COLO829 (cell line): ENCODE measurements around the gene ZSCAN4.

Experiments
- DNase-seq: peaks from one replicate; pipeline ENCODE4 v3.0.0; 2012; ENCODE audit warnings: low spot score

Gene ZSCAN4

DNA sequence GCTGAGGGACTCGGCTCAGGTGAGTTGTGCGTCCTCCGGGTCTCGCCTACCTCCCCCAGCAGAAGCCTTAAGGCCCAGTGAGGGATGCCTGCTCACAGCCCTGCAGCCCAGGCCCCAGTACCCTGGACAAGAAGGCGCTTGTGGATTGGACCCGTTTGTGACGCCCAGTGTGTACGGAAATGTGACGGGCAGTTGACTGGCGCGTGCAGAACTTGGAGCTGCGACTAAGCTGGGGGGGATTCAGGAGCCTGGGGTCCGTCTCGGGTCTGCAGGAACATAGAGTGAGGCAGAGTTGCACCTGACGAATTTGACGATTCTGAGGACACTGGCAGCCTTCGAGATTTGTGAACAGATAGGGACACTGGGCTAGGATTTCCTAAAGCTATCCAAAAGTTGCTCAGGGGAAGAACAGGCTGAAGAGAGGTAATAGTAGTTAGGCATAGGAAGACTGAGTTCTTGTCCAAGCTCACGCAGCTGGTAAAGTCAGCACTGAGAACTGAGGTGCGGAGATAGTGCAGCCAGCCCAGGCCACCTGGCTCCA lies 13.6 kb downstream of the ZSCAN4 start:
- DNase-seq = no peak

DNA sequence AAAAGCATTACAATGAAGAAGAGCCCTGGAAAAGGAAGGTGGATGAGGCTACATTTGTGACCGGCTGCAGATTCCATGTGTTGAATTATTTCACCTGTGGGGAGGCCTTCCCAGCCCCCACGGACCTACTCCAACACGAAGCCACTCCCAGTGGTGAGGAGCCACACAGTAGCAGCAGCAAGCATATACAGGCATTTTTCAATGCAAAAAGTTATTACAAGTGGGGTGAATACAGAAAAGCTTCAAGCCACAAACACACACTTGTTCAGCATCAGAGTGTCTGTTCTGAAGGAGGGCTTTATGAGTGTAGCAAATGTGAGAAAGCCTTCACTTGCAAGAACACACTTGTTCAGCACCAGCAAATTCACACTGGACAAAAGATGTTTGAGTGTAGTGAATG lies 18.0 kb downstream of the ZSCAN4 start:
- no peak for DNase-seq

DNA sequence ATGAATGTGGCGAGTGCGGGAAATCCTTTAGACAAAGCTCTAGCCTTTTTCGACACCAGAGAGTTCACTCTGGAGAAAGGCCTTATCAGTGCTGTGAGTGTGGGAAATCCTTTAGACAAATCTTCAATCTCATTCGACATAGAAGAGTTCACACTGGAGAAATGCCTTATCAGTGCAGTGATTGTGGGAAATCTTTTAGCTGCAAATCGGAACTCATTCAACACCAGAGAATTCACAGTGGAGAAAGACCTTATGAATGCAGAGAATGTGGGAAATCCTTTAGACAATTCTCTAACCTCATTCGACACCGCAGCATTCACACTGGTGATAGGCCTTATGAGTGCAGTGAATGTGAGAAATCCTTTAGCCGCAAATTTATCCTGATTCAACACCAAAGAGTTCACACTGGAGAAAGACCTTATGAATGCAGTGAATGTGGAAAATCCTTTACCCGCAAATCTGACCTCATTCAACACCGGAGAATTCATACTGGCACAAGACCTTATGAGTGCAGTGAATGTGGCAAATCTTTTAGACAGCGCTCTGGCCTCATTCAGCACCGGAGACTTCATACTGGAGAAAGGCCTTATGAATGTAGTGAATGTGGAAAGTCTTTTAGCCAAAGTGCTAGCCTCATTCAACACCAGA lies 18.8 kb downstream of the ZSCAN4 start:
- no peak for DNase-seq

DNA sequence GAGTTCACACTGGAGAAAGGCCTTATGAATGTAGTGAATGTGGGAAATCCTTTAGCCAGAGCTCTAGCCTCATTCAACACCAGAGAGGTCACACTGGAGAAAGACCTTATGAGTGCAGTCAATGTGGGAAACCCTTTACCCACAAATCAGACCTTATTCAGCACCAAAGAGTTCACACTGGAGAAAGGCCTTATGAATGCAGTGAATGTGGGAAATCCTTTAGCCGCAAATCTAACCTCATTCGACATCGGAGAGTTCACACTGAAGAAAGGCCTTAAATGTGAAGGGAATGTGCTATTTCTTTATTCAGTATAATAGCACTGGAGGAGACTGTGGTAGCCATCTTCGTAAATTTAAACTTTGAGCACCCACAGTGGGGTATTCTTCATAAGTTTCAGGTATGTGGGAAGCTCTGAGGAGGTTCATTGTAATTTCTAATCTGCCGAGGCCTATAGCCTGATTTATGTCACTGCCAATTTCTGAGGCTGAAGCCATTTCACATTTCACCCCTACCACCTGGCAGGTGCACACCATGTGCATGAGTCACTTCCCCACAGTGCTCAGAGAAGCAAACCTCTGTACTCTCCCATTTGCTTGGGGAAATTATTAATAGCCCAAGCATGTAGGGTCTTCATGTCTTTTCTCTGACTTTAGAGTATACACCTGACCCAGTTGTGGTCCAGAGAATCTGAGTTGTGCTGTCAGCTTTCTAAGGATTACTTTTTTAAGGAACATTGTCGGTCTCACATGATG lies 19.5 kb downstream of the ZSCAN4 start:
- DNase-seq = no peak

DNA sequence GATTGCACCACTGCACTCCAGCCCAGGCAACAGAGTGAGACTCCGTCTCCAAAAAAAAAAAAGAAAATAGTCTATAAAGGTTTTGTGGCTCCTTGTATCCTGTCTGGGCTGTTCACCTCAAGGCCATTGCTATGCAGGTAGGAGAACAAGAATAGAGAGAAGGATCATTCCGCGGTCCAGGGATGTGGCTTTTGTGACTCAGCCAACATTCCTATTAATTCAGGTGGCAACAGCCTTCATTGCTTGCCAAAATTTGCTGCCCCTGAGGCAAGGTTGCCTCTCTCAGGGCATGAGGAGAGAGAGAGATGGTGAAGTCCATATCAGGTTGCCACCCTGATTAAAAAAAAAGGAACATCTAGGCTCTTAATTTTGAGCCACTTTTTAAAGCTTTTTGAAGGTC lies 21.0 kb downstream of the ZSCAN4 start:
- no peak for DNase-seq

DNA sequence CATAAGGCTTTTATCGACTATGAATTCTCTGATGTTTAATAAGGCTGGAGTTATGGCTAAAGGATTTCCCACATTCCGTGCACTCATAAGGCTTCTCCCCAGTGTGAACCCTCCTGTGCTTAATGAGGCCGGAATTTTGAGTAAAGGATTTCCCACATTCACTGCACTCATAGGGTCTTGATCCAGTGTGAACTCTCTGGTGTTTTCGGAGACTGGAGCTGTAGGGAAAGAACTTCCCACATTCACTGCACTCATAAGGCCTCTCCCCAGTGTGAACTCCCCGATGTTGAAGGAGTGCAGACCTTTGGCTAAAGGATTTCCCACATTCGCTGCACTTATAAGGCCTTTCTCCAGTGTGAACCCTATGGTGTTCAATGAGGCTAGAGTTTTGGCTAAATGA lies 32.9 kb downstream of the ZSCAN4 start:
- DNase-seq = no peak

DNA sequence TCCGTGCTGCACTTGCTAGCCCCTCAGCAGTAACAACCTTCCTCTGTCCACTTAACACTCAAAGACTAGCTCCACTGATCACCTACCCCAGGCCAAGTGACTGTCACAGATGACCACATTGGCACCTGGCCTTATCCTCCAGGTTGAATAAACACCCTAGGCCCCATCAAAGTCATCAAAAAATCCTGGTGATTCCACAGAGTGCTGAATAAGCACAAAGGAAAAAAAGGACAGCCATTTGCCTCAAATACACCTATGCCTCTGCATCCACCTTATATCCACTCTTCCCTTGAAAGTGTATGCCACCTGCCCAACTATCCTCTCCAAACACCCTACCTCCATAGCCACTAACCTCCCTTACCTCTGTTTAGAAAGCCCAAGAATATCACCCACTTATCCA lies 37.6 kb downstream of the ZSCAN4 start:
- DNase-seq = no peak

DNA sequence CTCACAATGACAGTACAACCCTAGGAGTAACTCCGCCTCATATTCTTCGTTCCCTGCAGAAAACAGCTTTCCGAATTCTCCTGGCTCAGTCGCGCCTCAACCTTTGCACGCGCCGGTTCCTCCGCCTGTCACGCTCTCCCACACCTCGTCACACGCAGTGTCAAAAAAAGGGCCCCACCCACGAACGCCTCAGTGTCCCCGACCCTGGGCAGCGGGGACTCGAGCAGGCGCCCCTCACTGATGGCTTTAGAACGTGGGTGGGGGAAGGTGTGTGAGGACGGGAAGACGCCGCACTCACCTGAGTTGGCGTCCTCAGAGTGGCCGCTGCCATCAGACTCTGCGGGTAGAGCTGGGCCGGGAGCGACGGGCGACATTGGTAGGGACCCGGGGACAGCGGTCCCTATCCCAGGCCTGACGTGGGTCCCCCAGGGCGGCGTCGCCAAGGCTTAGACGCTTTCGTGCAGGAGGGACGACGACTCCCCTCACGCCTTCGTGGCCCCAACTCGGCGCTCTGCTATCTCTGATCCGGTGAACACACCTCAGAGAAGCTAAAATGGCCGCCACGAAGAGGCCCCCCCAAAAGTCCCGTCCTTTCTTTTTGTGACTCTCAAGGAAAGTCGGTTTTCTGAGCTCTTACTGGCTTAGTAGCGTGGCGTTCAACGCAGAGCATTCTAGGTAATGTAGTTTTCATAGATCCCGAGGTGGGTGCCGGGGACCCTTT lies 40.1 kb downstream of the ZSCAN4 start, which contains the start of gene ZNF154:
ZNF154 (minus strand) TSS at position 564 of the 721 bp plus-strand sequence; CDS start at position 331, 233 bp downstream.
- DNase-seq = no peak

DNA sequence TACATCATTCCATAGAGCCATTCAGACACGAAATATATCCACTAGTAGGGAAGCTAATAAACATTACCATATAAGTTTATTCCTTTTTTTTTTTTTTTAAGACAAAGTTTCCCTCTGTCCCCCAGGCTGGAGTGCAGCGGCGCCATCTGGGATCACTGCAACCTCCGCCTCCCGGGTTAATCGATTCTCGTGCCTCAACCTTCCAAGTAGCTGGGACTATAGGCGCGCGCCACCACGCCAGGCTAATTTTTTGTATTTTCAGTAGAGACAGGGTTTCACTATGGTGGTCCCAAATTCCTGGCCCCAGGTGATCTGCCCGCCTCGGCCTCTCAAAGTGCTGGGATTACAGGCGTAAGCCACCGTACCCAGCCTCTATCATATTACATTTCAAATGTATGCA lies 40.9 kb downstream of the ZSCAN4 start:
- no peak for DNase-seq

DNA sequence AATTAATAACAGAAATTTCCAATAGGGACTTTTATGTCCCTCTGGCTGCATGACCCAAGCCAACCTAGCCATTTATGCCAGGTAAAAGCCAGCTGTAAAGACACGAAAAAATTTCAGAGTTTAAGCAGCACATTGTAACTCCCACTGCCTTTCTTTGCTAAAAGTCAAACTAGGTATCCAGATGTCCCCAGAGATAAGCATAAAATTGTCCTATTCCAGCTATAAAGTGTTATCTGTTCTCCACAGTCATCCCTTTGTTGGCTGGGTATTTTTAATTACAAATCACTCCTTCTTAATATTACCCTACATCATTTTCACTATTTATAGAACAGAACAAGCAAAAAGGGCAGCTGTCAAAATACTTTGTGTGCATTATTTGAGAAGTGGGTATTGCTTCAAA lies 43.5 kb downstream of the ZSCAN4 start:
- no peak for DNase-seq

DNA sequence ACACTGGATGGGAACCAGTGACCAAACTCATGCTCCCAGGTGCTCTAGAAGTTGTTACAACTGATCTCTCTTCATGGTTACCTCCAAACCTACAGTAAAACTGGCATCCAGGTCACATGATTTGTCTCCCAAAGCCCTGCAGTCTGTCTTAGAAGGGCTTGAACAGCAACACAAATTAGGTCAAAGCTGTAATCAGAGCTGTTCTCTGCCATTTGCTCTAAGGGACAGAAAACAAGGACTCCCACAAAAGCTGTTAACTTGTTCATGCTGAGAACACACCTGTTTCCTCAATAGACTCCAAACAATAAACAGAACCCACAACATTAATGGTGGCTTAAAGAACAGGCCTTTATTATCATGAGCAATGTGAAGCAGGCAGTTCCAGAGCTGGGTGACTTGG lies 50.7 kb downstream of the ZSCAN4 start:
- DNase-seq = no peak

DNA sequence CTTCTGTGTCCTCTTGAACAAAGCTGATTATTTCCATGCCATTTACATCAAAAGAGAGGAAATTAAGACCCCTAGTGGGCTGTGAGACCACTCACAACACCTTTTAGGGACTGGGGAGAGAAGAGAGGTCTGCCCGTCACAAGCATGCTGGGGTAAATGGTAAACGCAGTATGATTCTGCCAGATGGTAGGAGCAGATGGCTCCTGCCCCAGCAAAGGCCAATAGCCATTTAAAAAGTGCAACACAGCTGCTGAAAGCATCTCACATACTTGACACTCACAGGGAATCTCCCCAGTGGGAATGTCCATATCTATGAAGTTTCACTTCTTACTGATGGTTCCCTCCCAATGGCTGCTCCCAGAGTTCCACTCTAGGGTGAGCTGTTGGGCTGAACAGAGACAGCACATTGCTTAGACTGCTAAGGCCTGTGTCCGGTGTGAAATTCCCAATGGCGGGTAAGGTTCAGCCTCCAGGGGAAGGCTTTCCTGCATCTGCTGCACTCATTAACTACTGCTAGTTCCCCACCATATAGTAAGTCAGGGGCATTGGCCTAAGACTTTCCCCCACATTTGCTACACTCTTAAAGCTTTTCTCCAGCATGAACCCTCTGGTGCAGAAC lies 51.3 kb downstream of the ZSCAN4 start:
- DNase-seq = no peak

DNA sequence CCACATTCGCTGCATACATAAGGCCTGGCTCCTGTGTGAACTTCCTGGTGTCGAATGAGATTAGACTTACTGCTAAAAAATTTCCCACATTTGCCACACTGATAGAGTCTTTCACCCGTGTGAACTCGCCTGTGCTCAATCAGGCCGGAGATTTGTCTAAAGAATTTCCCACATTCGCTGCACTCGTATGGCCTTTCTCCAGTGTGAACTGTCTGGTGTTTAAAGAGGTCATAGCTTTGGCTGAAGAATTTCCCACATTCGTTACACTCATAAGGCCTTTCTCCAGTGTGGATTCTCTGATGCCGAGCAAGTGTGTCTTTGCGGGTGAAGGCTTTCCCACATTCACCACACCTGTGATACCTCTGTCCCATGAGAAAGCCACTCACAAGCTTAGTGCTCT lies 52.1 kb downstream of the ZSCAN4 start:
- no peak for DNase-seq
